Measurements from ENCODE around the gene PTPN9.

The PTPN9 gene

DNA sequence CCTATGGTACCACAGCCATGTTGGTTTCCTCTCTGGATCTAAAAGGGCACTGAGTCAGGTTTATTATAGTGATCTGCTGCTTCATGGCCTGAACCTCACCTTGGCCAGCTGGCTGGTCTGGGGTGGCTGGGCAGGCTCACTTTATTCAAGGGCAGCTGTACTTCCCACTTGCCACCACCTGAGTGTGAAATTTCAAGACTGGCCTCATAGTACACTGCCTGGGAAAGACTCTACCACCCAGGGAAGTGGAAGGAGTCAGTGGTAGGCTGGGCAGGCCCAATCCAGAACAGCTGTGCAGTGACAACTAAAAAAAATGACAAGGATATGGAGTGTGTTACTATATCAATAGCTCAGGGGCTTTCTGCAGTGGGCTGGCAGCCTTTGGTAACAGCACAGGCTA, 37.7 kb upstream of the PTPN9 start:
- no peak overlapping the region for H3K4me3 ChIP-seq (ENCODE audit: low read length)
- no peak for DNase-seq (ENCODE audit: low read depth)
- TF ChIP-seq, protein P1, sequence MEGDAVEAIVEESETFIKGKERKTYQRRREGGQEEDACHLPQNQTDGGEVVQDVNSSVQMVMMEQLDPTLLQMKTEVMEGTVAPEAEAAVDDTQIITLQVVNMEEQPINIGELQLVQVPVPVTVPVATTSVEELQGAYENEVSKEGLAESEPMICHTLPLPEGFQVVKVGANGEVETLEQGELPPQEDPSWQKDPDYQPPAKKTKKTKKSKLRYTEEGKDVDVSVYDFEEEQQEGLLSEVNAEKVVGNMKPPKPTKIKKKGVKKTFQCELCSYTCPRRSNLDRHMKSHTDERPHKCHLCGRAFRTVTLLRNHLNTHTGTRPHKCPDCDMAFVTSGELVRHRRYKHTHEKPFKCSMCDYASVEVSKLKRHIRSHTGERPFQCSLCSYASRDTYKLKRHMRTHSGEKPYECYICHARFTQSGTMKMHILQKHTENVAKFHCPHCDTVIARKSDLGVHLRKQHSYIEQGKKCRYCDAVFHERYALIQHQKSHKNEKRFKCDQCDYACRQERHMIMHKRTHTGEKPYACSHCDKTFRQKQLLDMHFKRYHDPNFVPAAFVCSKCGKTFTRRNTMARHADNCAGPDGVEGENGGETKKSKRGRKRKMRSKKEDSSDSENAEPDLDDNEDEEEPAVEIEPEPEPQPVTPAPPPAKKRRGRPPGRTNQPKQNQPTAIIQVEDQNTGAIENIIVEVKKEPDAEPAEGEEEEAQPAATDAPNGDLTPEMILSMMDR (IDR thresholded peaks at IDR 0.05; ENCODE audit: insufficient read depth, low read depth, low read length, missing control alignments) = no peak

DNA sequence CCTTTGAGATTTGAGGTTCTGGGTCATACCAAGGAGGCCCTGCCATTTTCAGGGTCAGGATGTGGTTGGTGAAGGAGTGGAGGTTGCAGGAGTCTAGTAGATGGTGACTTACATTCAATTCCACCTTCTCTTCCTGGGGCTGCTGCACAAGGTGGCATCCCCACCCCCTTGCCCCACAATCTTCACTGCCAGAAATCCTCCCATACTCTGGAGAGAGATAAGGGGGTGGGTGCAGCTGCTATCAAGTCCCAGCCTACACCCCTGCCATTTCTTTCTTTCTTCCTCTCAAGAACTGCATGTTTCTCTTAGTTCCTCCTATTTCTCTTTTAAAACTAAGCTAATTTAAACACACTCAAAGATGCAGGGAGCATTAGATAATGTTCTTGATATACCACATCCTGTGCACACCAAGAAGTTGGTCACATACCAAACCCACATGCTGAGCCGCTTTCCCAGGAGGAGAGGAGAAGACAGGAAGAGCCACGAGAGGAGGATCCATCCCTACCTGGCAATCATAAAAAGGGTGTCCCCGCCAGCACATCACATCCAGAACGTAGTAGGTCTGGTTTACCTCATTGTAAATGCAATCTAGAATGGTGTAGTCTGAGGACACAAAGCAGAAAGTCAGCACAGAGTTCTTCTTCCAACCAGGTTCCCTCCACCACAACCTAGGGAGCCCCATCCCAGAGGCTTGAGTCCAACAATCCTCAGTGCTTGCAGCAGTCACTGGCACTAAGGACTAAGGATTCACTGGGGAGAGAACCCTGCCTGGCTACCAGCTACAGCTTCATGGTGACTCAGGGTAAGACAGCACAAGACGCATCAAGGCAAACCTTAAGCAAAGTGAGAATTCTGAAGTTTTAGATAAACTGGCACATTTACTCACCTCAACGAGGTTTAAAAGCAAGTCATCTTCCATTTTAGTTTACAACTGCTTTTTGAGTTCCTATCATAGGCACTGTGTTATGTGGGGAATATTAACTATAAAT, 27.9 kb upstream of the PTPN9 start:
- TF ChIP-seq, protein P1 (IDR thresholded peaks at IDR 0.05; ENCODE audit: insufficient read depth, low read depth, low read length, missing control alignments) = no peak
- no peak for DNase-seq (ENCODE audit: low read depth)
- no peak overlapping the region for H3K4me3 ChIP-seq (ENCODE audit: low read length)

DNA sequence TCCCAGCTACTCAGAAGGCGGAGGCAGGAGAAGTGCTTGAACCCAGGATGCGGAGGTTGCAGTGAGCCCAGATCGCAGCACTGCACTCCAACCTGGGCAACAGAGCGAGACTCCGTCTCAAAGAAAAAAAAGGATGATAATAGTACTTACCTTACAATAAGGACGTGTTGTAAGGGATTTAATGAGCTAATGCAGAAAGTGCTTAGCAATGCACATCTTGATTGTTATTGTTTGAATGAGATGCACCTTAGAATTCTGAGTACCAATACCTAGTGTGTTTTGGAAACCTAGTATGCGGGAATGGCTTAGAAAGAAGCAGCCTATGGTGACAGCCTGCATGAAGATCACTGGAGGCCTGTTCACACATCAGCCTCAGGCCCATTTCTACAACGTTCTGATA, 26.9 kb upstream of the PTPN9 start:
- TF ChIP-seq, protein P1 (IDR thresholded peaks at IDR 0.05; ENCODE audit: insufficient read depth, low read depth, low read length, missing control alignments) = no peak
- no peak for DNase-seq (ENCODE audit: low read depth)
- no peak overlapping the region for H3K4me3 ChIP-seq (ENCODE audit: low read length)

DNA sequence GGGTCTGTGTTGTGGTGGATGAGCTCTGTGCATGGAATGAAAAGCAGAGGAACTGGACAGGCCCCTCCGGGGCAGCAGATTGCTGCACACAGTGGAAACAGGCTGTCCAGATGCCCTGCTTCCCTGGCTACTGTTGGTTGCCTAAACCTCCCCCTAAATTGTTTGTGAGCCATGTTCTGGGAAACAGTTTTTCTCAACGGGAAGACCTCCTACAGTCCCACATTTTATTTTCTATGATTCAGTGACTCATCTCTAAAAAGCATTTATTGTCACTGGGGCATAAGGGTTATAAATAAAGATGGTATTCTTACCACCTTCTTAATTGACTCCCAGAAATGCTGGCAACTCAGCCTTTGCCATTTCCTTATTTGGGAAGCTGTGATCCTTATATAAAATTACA, 20.3 kb upstream of the PTPN9 start:
- H3K4me3 ChIP-seq (ENCODE audit: low read length) = no peak overlapping the region
- no peak for DNase-seq (ENCODE audit: low read depth)
- TF ChIP-seq, protein P1 (IDR thresholded peaks at IDR 0.05; ENCODE audit: insufficient read depth, low read depth, low read length, missing control alignments) = no peak

DNA sequence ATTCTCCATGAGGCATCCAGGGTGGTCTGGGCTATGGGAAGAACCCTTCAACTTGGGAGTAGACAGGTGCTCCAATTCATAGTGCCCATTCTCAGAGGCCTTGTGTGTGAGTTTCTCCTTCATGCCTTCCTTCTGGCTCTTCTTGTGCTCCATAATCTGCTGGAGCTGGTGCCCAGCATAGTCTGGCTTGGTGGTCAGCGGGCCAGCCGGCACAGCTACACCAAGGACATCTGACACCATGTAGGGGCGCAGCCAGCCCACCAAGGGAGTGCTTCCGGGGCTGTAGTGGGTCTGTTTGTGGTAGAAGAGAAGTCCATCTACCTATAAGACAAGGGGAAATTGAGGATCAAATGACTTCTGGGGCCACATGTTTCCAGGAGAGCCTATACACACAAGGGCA, 19.2 kb upstream of the PTPN9 start:
- TF ChIP-seq, protein P1 (IDR thresholded peaks at IDR 0.05; ENCODE audit: insufficient read depth, low read depth, low read length, missing control alignments) = no peak
- no peak overlapping the region for H3K4me3 ChIP-seq (ENCODE audit: low read length)
- DNase-seq (ENCODE audit: low read depth) = no peak

DNA sequence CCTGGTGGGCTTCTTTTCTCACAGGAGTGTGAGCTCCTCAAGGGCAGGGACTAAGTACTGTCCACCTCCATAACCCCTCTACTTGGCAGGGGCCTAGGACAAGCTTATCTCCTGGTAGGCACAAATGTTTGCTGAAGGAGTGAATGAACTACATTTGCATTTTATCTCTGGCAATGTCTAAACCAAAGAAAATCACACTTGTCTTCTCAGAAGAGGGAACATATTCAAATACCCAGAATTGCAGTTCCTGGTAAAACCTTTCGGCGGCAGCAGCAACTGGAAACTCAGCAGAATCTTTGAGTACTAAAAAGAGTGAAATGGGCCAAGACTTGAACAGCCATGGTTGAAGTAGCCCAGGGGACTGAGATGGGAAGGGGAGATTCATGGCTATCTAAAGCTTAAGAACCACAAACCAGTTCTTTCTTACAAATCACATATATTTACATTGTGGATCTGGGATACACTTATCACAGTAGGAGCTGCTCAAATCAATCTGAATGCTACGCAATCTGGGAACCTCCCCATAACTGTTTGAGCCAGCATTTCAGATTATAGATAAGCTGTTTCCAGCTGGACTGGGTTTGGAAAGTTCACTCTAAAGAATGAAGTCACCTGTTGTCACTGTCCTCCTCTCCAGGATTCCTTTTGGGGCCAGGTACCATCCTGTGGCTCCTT, 18.7 kb upstream of the PTPN9 start:
- no peak for DNase-seq (ENCODE audit: low read depth)
- TF ChIP-seq, protein P1 (IDR thresholded peaks at IDR 0.05; ENCODE audit: insufficient read depth, low read depth, low read length, missing control alignments) = peak; percentile 33
- H3K4me3 ChIP-seq (ENCODE audit: low read length) = no peak overlapping the region

Measured in epithelial cell of esophagus (primary cell).